ENCODE results near the gene OR51A2. TPM values are rescaled to one million over a fixed set of nuclear protein-coding genes. Genes with fewer than 3 reads are reported as not detected.

Gene OR51A2
- total RNA-seq, 1 experiment from 2014 or later, result not detected

DNA sequence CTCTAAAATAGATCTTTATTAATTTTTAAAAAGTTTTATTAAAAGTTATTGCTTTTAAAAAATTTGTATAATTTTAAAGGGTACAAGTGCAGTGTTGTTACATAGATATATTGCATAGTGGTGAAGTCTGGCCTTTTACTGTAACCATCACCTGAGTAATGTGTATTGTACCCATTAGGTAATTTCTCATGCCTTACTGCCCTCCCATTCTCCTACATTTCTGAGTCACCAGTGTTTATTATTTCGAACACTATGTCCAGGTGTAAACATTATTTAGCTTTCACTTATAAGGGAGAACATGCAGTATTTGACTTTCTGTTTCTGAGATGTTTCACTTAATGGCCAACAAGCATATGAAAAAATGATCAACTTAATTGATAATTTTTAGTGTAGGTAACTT is 33.7 kb downstream of the OR51A2 start:
- Histone ChIP-seq H3K36me3 (ENCODE audit: insufficient read depth, low read length) (no peaks in the 10 kb centered on the region), H2AFZ (ENCODE audit: low read length) (no peak overlapping the region), H3K9ac (ENCODE audit: low read length) (no peak overlapping the region), H3K4me2 (ENCODE audit: low read depth, low read length, poor library complexity, severe bottlenecking) (no peak overlapping the region), H3K27ac (ENCODE audit: low read length) (no peak overlapping the region), H3K79me2 (ENCODE audit: low read length) (no peaks in the 10 kb centered on the region), H3K9me3 (ENCODE audit: low read length) (no peaks in the 10 kb centered on the region), H3K4me1 (ENCODE audit: low read length) (no peaks in the 10 kb centered on the region), H3K27me3 (ENCODE audit: low read length) (no peaks in the 10 kb centered on the region), H4K20me1 (ENCODE audit: insufficient read depth, low read depth, low read length) (no peaks in the 10 kb centered on the region), H3K9me2 (replicated peaks; ENCODE audit: insufficient read depth, low read length) (no peaks in the 10 kb centered on the region; the same call in 1 of the 2 replicates), H3K4me3 (ENCODE audit: low read length) (no peak overlapping the region)
- no peak for DNase-seq

DNA sequence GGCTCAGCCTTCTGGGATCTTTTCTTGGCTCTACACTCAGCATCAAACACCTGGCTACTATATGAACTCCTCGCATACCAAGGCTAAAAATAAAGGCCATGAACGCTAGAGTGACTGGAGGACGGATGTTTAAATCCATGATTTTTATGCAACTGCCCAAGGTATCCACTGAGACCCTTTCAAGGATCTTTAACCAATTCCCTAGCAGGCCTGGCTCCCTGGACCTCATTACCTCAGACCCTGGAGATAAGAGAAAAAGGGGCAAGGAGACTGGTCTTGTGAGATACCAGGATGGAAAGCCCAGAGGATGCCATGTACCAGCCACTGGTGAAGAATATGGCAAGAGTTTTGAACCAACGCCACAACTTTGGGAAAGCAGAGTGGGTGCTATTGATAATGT is 36.3 kb downstream of the OR51A2 start, which contains the start of gene OR51G2:
TSS of gene OR51G2 (minus strand) at position 101 of the 400 bp plus-strand sequence. CDS start 3,687 bp downstream, outside the sequence.
- H3K4me2 ChIP-seq (ENCODE audit: low read depth, low read length, poor library complexity, severe bottlenecking), result no peak within 1 kb of the TSS
- no peaks in the 10 kb centered on the region for H4K20me1 ChIP-seq (ENCODE audit: insufficient read depth, low read depth, low read length)
- H3K36me3 ChIP-seq (ENCODE audit: insufficient read depth, low read length), result no peaks in the 10 kb centered on the region
- no peak within 1 kb of the TSS for H3K4me3 ChIP-seq (ENCODE audit: low read length)
- H3K27ac ChIP-seq (ENCODE audit: low read length), result no peak within 1 kb of the TSS
- H3K9ac ChIP-seq (ENCODE audit: low read length), result no peak within 1 kb of the TSS
- no peak for DNase-seq
- no peaks in the 10 kb centered on the region for H3K79me2 ChIP-seq (ENCODE audit: low read length)
- H3K27me3 ChIP-seq (ENCODE audit: low read length), result no peaks in the 10 kb centered on the region
- H3K9me2 ChIP-seq (replicated peaks; ENCODE audit: insufficient read depth, low read length), result no peaks in the 10 kb centered on the region; the same call in 1 of the 2 replicates
- H3K4me1 ChIP-seq (ENCODE audit: low read length), result no peaks in the 10 kb centered on the region
- H2AFZ ChIP-seq (ENCODE audit: low read length), result no peak within 1 kb of the TSS
- H3K9me3 ChIP-seq (ENCODE audit: low read length), result no peaks in the 10 kb centered on the region

DNA sequence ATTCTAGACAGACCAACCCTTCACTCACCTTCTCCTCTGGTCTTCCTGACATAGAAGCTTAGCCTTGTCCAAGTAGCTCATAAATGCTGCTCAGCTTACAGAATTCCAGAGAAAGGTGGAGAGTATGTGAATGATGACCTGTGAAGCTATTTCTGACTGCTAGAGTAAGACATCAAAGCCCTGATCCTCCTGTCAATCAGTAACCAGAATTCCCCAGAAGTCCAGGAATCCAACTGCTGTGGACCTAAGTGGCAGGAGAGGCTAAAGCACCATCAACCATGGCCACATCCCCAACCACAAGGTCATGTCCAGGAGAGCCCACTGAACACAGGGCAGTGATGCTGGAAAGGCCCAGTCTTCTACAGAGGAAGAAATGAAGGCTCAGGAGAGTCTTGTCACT is 38.9 kb downstream of the OR51A2 start:
- H3K9me2 ChIP-seq (replicated peaks; ENCODE audit: insufficient read depth, low read length), result no peaks in the 10 kb centered on the region; the same call in 1 of the 2 replicates
- no peaks in the 10 kb centered on the region for H3K4me1 ChIP-seq (ENCODE audit: low read length)
- no peak for DNase-seq
- H4K20me1 ChIP-seq (ENCODE audit: insufficient read depth, low read depth, low read length), result no peaks in the 10 kb centered on the region
- no peak overlapping the region for H3K9ac ChIP-seq (ENCODE audit: low read length)
- H3K36me3 ChIP-seq (ENCODE audit: insufficient read depth, low read length), result no peaks in the 10 kb centered on the region
- H3K79me2 ChIP-seq (ENCODE audit: low read length), result no peaks in the 10 kb centered on the region
- no peaks in the 10 kb centered on the region for H3K27me3 ChIP-seq (ENCODE audit: low read length)
- no peaks in the 10 kb centered on the region for H3K9me3 ChIP-seq (ENCODE audit: low read length)
- no peak overlapping the region for H3K27ac ChIP-seq (ENCODE audit: low read length)
- no peak overlapping the region for H3K4me2 ChIP-seq (ENCODE audit: low read depth, low read length, poor library complexity, severe bottlenecking)
- no peak overlapping the region for H2AFZ ChIP-seq (ENCODE audit: low read length)
- no peak overlapping the region for H3K4me3 ChIP-seq (ENCODE audit: low read length)

Other genes starting within 250 kb of the OR51A2 start
- gene OR51F1, start 185.8 kb downstream of the OR51A2 start, total RNA-seq (2014; rRNA removed; shearing (Covaris generic); ENCODE audit: low replicate concordance), result not detected in 2 replicates
- gene OR52R1, start 151.3 kb downstream of the OR51A2 start, total RNA-seq (2014; rRNA removed; shearing (Covaris generic); ENCODE audit: low replicate concordance), result not detected in 2 replicates
- gene OR51F2, start 134.4 kb downstream of the OR51A2 start, total RNA-seq (2014; rRNA removed; shearing (Covaris generic); ENCODE audit: low replicate concordance), result not detected in 2 replicates
- not detected in 2 replicates for gene OR51S1, start 106.5 kb downstream of the OR51A2 start, total RNA-seq (2014; rRNA removed; shearing (Covaris generic); ENCODE audit: low replicate concordance)
- not detected in 2 replicates for gene OR51T1, start 73.8 kb downstream of the OR51A2 start, total RNA-seq (2014; rRNA removed; shearing (Covaris generic); ENCODE audit: low replicate concordance)
- gene OR51A7, start 51.9 kb downstream of the OR51A2 start, total RNA-seq (2014; rRNA removed; shearing (Covaris generic); ENCODE audit: low replicate concordance), result not detected in 2 replicates
- gene OR51G2, start 36.4 kb downstream of the OR51A2 start, total RNA-seq (2014; rRNA removed; shearing (Covaris generic); ENCODE audit: low replicate concordance), result not detected in 2 replicates
- gene OR51G1, start 31.4 kb downstream of the OR51A2 start, total RNA-seq (2014; rRNA removed; shearing (Covaris generic); ENCODE audit: low replicate concordance), result not detected in 2 replicates
- gene OR51A4, start 8.1 kb downstream of the OR51A2 start, total RNA-seq (2014; rRNA removed; shearing (Covaris generic); ENCODE audit: low replicate concordance), result not detected in 2 replicates
- gene OR51L1, start 39.1 kb upstream of the OR51A2 start, total RNA-seq (2014; rRNA removed; shearing (Covaris generic); ENCODE audit: low replicate concordance), result not detected in 2 replicates
- gene OR52J3, start 90.8 kb upstream of the OR51A2 start, total RNA-seq (2014; rRNA removed; shearing (Covaris generic); ENCODE audit: low replicate concordance), result not detected in 2 replicates
- gene OR52E2, start 103.9 kb upstream of the OR51A2 start, total RNA-seq (2014; rRNA removed; shearing (Covaris generic); ENCODE audit: low replicate concordance), result not detected in 2 replicates
- gene OR52E1, start 113.9 kb upstream of the OR51A2 start, total RNA-seq (2014; rRNA removed; shearing (Covaris generic); ENCODE audit: low replicate concordance), result not detected in 2 replicates
- not detected in 2 replicates for gene OR52A5, start 182.6 kb upstream of the OR51A2 start, total RNA-seq (2014; rRNA removed; shearing (Covaris generic); ENCODE audit: low replicate concordance)
- gene OR52A1, start 199.0 kb upstream of the OR51A2 start, total RNA-seq (2014; rRNA removed; shearing (Covaris generic); ENCODE audit: low replicate concordance), result not detected in 2 replicates
- gene OR51V1, start 245.0 kb upstream of the OR51A2 start, total RNA-seq (2014; rRNA removed; shearing (Covaris generic); ENCODE audit: low replicate concordance), result not detected in 2 replicates

Data from Karpas-422 (cell line).